GM10266 (cell line): ENCODE measurements around the gene GRWD1.

Source experiments
- DNase-seq: peaks from one replicate; pipeline ENCODE4 v3.0.0; 2012; ENCODE audit errors: extremely low spot score
- CTCF ChIP-seq: IDR thresholded peaks from 2 replicates; pipeline ENCODE4 v1.5.1; 2012; ENCODE audit warnings: mild to moderate bottlenecking, low read depth; ENCODE audit not compliant: control insufficient read depth, insufficient read depth; ENCODE audit errors: missing control alignments

Gene GRWD1

GRCh38 chr19:48475369-48476068 is 29.7 kb downstream of the GRWD1 start:
- no peak for TF ChIP-seq CTCF
- DNase-seq, result no peak

- no peak for TF ChIP-seq CTCF
Measured at GRCh38 chr19:48476176-48476575, 30.4 kb downstream of the GRWD1 start.

GRCh38 chr19:48477067-48477685 is 31.4 kb downstream of the GRWD1 start:
- no peak for TF ChIP-seq CTCF
- no peak for DNase-seq

More at GRCh38 chr19:48476176-48476575, 30.4 kb downstream of the GRWD1 start:
- no peak for DNase-seq

- TF ChIP-seq CTCF, result no peak
Measured at GRCh38 chr19:48477698-48478338, 32.0 kb downstream of the GRWD1 start.

GRCh38 chr19:48478339-48479256 is 32.8 kb downstream of the GRWD1 start:
- no peak for TF ChIP-seq CTCF
- no peak for DNase-seq

More at GRCh38 chr19:48477698-48478338, 32.0 kb downstream of the GRWD1 start:
- no peak for DNase-seq

GRCh38 chr19:48479686-48480085 is 33.9 kb downstream of the GRWD1 start:
- no peak for TF ChIP-seq CTCF
- no peak for DNase-seq
